HG02763 (cell line): ENCODE measurements around the gene ARHGEF18.
A peak's percentile ranks its signal among the peaks of the same experiment; 100 is the strongest.
"Not testable (repeated sequence)": the region's sequence is repeated elsewhere in the genome, so short reads cannot be mapped to it uniquely, and the experiment has no call there.

ENCODE experiments used
- ATAC-seq: cut with Tn5 transposase; IDR thresholded peaks from one replicate; pipeline ENCODE4 v1.9.1; 2021; ENCODE audit warnings: mild to moderate bottlenecking, moderate library complexity; ENCODE audit not compliant: unreplicated experiment

Gene ARHGEF18

GRCh38 chr19:7348587-7349230 is at the start of gene ARHGEF18:
TSS of gene ARHGEF18 (plus strand) at chr19:7348937. CDS start at chr19:7362891, 13,954 bp downstream.
- no peak for ATAC-seq

GRCh38 chr19:7301525-7301924 is 47.2 kb upstream of the ARHGEF18 start:
- no peak for ATAC-seq

- no peak for ATAC-seq
These were observed 45.3 kb upstream of the ARHGEF18 start for GRCh38 chr19:7303470-7303869.

- ATAC-seq: no peak
These were observed 44.5 kb upstream of the ARHGEF18 start for GRCh38 chr19:7304200-7304599.

GRCh38 chr19:7307590-7308218 is 41.0 kb upstream of the ARHGEF18 start:
- ATAC-seq: no peak

- ATAC-seq: not testable (repeated sequence)
These were observed 40.4 kb upstream of the ARHGEF18 start for GRCh38 chr19:7308327-7308726.

- no peak for ATAC-seq
These were observed 36.8 kb upstream of the ARHGEF18 start for GRCh38 chr19:7311911-7312310.

GRCh38 chr19:7312816-7313215 is 35.9 kb upstream of the ARHGEF18 start:
- ATAC-seq: no peak

- ATAC-seq: no peak
These were observed 30.6 kb upstream of the ARHGEF18 start for GRCh38 chr19:7318176-7318575.

GRCh38 chr19:7326105-7326877 is 22.4 kb upstream of the ARHGEF18 start:
- ATAC-seq: no peak

- ATAC-seq: no peak
These were observed 20.9 kb upstream of the ARHGEF18 start for GRCh38 chr19:7327802-7328201.

GRCh38 chr19:7328647-7329046 is 20.1 kb upstream of the ARHGEF18 start:
- ATAC-seq: no peak

GRCh38 chr19:7331446-7331845 is 17.3 kb upstream of the ARHGEF18 start:
- ATAC-seq: no peak

- no peak for ATAC-seq
These were observed 15.3 kb upstream of the ARHGEF18 start for GRCh38 chr19:7333198-7334118.

- no peak for ATAC-seq
These were observed 12.3 kb upstream of the ARHGEF18 start for GRCh38 chr19:7336321-7336973.

GRCh38 chr19:7337380-7338194 is 11.2 kb upstream of the ARHGEF18 start:
- ATAC-seq: peak; percentile 66

- no peak for ATAC-seq
These were observed 7.5 kb upstream of the ARHGEF18 start for GRCh38 chr19:7340959-7341837.

- ATAC-seq: no peak
These were observed 6.6 kb upstream of the ARHGEF18 start for GRCh38 chr19:7342143-7342542.
